ENCODE results near the gene COL4A4.

DNA sequence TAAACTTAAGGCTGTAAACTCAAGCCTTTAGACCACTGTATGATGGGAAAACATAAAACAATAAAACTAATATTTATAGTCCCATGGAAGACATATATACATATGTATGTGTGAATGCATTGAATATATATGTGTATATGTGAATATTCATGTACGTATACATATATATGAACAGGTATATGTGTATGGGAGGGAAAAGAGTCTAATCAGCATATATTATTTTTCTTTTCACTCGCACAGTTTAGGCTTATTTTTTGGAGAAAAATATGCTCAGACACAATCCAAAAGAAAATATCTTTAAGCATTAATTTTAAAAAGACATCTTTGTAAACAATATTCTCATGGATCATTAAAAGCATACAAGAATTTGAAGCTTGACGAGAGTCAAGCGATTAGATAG is 22.7 kb downstream of the COL4A4 start:
- TF ChIP-seq, protein P1, sequence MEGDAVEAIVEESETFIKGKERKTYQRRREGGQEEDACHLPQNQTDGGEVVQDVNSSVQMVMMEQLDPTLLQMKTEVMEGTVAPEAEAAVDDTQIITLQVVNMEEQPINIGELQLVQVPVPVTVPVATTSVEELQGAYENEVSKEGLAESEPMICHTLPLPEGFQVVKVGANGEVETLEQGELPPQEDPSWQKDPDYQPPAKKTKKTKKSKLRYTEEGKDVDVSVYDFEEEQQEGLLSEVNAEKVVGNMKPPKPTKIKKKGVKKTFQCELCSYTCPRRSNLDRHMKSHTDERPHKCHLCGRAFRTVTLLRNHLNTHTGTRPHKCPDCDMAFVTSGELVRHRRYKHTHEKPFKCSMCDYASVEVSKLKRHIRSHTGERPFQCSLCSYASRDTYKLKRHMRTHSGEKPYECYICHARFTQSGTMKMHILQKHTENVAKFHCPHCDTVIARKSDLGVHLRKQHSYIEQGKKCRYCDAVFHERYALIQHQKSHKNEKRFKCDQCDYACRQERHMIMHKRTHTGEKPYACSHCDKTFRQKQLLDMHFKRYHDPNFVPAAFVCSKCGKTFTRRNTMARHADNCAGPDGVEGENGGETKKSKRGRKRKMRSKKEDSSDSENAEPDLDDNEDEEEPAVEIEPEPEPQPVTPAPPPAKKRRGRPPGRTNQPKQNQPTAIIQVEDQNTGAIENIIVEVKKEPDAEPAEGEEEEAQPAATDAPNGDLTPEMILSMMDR (IDR thresholded peaks at IDR 0.05), result no peak
- TF ChIP-seq POLR2A (IDR thresholded peaks at IDR 0.05), result no peak
